ENCODE data around the gene SLC2A10. TPM values are rescaled to one million over a fixed set of nuclear protein-coding genes. Genes with fewer than 3 reads are reported as not detected.
A peak's percentile ranks its signal among the peaks of the same experiment; 100 is the strongest.

Gene SLC2A10
- total RNA-seq (10 to 100 TPM in 8 of 9 donors, 1 to 10 TPM in 1; 8.5 to 27.3 (median 15.3) TPM), polyA plus RNA-seq (10 to 100 TPM in 2 of 3 donors, 1 to 10 TPM in 1; 7.2 to 11.8 (median 10.5) TPM)
- long read RNA-seq, donor 1, full-length matches to known transcripts, result 6 of 6 reads
- long read RNA-seq, donor 1, partial matches to known transcripts, result 0 of 6 reads
- long read RNA-seq, donor 1, other reads (novel, unspliced or antisense), result 0 of 6 reads
- long read RNA-seq, donor 2, full-length matches to known transcripts, result 6 of 11 reads
- long read RNA-seq, donor 2, partial matches to known transcripts, result 5 of 11 reads
- long read RNA-seq, donor 2, other reads (novel, unspliced or antisense), result 0 of 11 reads
- long read RNA-seq, donor 3, full-length matches to known transcripts, result 4 of 4 reads
- long read RNA-seq, donor 3, partial matches to known transcripts, result 0 of 4 reads
- long read RNA-seq, donor 3, other reads (novel, unspliced or antisense), result 0 of 4 reads
- long read RNA-seq, donor 4, full-length matches to known transcripts, result 2 of 3 reads
- long read RNA-seq, donor 4, partial matches to known transcripts, result 0 of 3 reads
- long read RNA-seq, donor 4, other reads (novel, unspliced or antisense), result 1 of 3 reads
- long read RNA-seq, donor 5, full-length matches to known transcripts, result 22 of 40 reads
- long read RNA-seq, donor 5, partial matches to known transcripts, result 8 of 40 reads
- long read RNA-seq, donor 5, other reads (novel, unspliced or antisense), result 10 of 40 reads
- long read RNA-seq, donor 6, full-length matches to known transcripts, result 2 of 5 reads
- long read RNA-seq, donor 6, partial matches to known transcripts, result 0 of 5 reads
- long read RNA-seq, donor 6, other reads (novel, unspliced or antisense), result 3 of 5 reads
- long read RNA-seq, donor 7, result 0 reads
- long read RNA-seq, donor 8, full-length matches to known transcripts, result 8 of 8 reads
- long read RNA-seq, donor 8, partial matches to known transcripts, result 0 of 8 reads
- long read RNA-seq, donor 8, other reads (novel, unspliced or antisense), result 0 of 8 reads
- long read RNA-seq, donor 9, full-length matches to known transcripts, result 1 of 21 reads
- long read RNA-seq, donor 9, partial matches to known transcripts, result 20 of 21 reads
- long read RNA-seq, donor 9, other reads (novel, unspliced or antisense), result 0 of 21 reads
- long read RNA-seq, donor 10, full-length matches to known transcripts, result 4 of 4 reads
- long read RNA-seq, donor 10, partial matches to known transcripts, result 0 of 4 reads
- long read RNA-seq, donor 10, other reads (novel, unspliced or antisense), result 0 of 4 reads

GRCh38 chr20:46709459-46710152 is at the start of gene SLC2A10:
SLC2A10 (plus strand) TSS chr20:46709649; CDS start chr20:46709737, 88 bp downstream.
- H3K4me1 ChIP-seq (replicated peaks in 1 of 2), result peaks cover 0 to 13% of the 10 kb centered on the region in 2 donors

DNA sequence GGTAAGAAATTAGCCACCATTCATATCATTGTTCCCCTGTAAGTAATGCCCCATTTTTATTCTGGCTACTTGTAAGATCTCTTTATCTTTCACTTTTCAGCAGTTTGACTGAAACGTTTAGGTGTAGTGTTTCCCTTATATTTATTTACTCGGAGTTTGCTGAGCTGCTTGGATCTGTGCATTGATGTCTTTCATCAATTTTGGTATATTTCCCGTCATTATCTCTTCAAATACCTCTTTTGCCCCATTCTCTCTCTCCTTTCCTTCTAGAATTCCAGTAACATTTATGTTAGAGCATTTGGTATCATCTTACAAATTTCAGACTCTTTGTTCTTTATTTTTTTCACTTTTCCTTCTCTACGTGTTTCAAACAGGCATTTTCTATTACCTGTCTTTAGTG is 49.0 kb upstream of the SLC2A10 start:
- H3K4me3 ChIP-seq, result no peak overlapping the region
- TF ChIP-seq CTCF (IDR thresholded peaks at IDR 0.05), result no peak
- TF ChIP-seq POLR2A (IDR thresholded peaks at IDR 0.05), result no peak
- intact Hi-C loops (cut with DNase I), result no loop called here
- H3K9me3 ChIP-seq (replicated peaks in 1 of 3), result peaks cover 0 to 8% (median 0%) of the 10 kb centered on the region in 3 donors
- no peak overlapping the region for H3K27ac ChIP-seq
- 84 to 90% (median 88%) methylated on average over 4 of the region's 4 CpGs for WGBS, 4 donors
- no peaks in the 10 kb centered on the region for H3K27me3 ChIP-seq
- no peaks in the 10 kb centered on the region for H3K36me3 ChIP-seq (replicated peaks in 1 of 2)
- H3K4me1 ChIP-seq (replicated peaks in 1 of 2), result no peaks in the 10 kb centered on the region
- DNase-seq, result no peak

More at GRCh38 chr20:46709459-46710152, at the start of gene SLC2A10:
- Histone ChIP-seq H3K4me3 (peak within 1 kb of the TSS in 3 of 4 donors; percentile 53 to 74 (median 64)), H3K9me3 (replicated peaks in 1 of 3) (no peaks in the 10 kb centered on the region), H3K27me3 (no peaks in the 10 kb centered on the region), H3K36me3 (replicated peaks in 1 of 2) (no peaks in the 10 kb centered on the region), H3K27ac (peak within 1 kb of the TSS in 4 of 5 donors; percentile 28 to 91 (median 54))
- intact Hi-C loops (cut with DNase I), result no loop called here
- 1 to 10% (median 2%) methylated on average over 7 to 67 of the region's 67 CpGs for WGBS, 4 donors
- TF ChIP-seq CTCF (IDR thresholded peaks at IDR 0.05) (no peak), POLR2A (IDR thresholded peaks at IDR 0.05) (peak in 1 of 2 donors; percentile 15)
- DNase-seq, result peak; percentile 29 to 63 (median 40)

GRCh38 chr20:46661659-46662058 is 47.8 kb upstream of the SLC2A10 start:
- WGBS, 4 donors, result 95 to 100% (median 96%) methylated on average over 1 of the region's 1 CpG
- Histone ChIP-seq H3K9me3 (replicated peaks in 1 of 3) (peaks cover 0 to 8% (median 0%) of the 10 kb centered on the region in 3 donors), H3K27me3 (no peaks in the 10 kb centered on the region), H3K4me3 (no peak overlapping the region), H3K27ac (no peak overlapping the region), H3K36me3 (replicated peaks in 1 of 2) (no peaks in the 10 kb centered on the region), H3K4me1 (replicated peaks in 1 of 2) (no peaks in the 10 kb centered on the region)
- TF ChIP-seq POLR2A (IDR thresholded peaks at IDR 0.05), result no peak
- no peak for TF ChIP-seq CTCF (IDR thresholded peaks at IDR 0.05)
- intact Hi-C loops (cut with DNase I), result no loop called here
- no peak for DNase-seq

All from adrenal gland (tissue), 19 donors.